Type B pancreatic cell (in vitro differentiated cells): ENCODE data around the gene KATNA1. TPM values are rescaled to one million over a fixed set of nuclear protein-coding genes. Genes with fewer than 3 reads are reported as not detected.

Experiments used
- DNase-seq: peaks from one replicate; pipeline ENCODE4 v3.0.0; 2021; ENCODE audit warnings: mixed read lengths; ENCODE audit not compliant: unreplicated experiment; ENCODE audit errors: extremely low spot score
- H3K27ac Mint-ChIP-seq: 2 replicates; pipeline ENCODE4 v1.8.0; 2021; ENCODE audit warnings: mild to moderate bottlenecking, mixed read lengths
- H3K27me3 Mint-ChIP-seq: 2 replicates; pipeline ENCODE4 v1.8.0; 2021; ENCODE audit warnings: mixed read lengths
- H3K36me3 Mint-ChIP-seq: 2 replicates; pipeline ENCODE4 v1.8.0; 2021; ENCODE audit warnings: mixed read lengths
- H3K4me1 Mint-ChIP-seq: one replicate; pipeline ENCODE4 v1.8.0; 2021; ENCODE audit warnings: mixed read lengths; ENCODE audit not compliant: unreplicated experiment
- H3K4me3 Mint-ChIP-seq: 2 replicates; pipeline ENCODE4 v1.8.0; 2021; ENCODE audit warnings: mild to moderate bottlenecking, mixed read lengths
- H3K9me3 Mint-ChIP-seq: 2 replicates; pipeline ENCODE4 v1.8.0; 2021; ENCODE audit warnings: mixed read lengths
- CTCF ChIP-seq: fragments of 200-600 bp; sonication (generic); conservative IDR thresholded peaks from 2 replicates; pipeline ENCODE4 v1.5.0; 2021; ENCODE audit warnings: antibody characterized with exemption, mild to moderate bottlenecking
- total RNA-seq: library from RNA; stranded (reverse); gene quantifications from 2 replicates; pipeline ENCODE4 v1.2.1, GENCODE V29; 2021; ENCODE audit warnings: low replicate concordance

The KATNA1 gene
- total RNA-seq, 1 donor from 2014 or later = 17.3 TPM

GRCh38 chr6:149551920-149552319, 96.6 kb downstream of the KATNA1 start:
- no peak for TF ChIP-seq CTCF
- Mint-ChIP-seq H3K27ac (no peak overlapping the region), H3K36me3 (no peaks in the 10 kb centered on the region), H3K27me3 (peaks cover 58% of the 10 kb centered on the region), H3K4me3 (no peak overlapping the region), H3K9me3 (no peaks in the 10 kb centered on the region), H3K4me1 (no peaks in the 10 kb centered on the region)
- DNase-seq = no peak

GRCh38 chr6:149545754-149546471, 102.6 kb downstream of the KATNA1 start, which contains the start of gene PPIL4:
PPIL4 (minus strand) TSS chr6:149546043; CDS start chr6:149546005, 38 bp downstream.
- H3K4me1 Mint-ChIP-seq = peaks cover 23% of the 10 kb centered on the region
- H3K4me3 Mint-ChIP-seq = peak within 1 kb of the TSS; percentile 96
- no peaks in the 10 kb centered on the region for H3K9me3 Mint-ChIP-seq
- H3K27ac Mint-ChIP-seq = peak within 1 kb of the TSS; percentile 98
- peaks cover 3% of the 10 kb centered on the region for H3K36me3 Mint-ChIP-seq
- DNase-seq = peak; percentile 98
- peaks cover 21% of the 10 kb centered on the region for H3K27me3 Mint-ChIP-seq
- TF ChIP-seq CTCF = peak; percentile 99

- no peak for DNase-seq
- Mint-ChIP-seq H3K4me1 (peaks cover 23% of the 10 kb centered on the region), H3K36me3 (peaks cover 3% of the 10 kb centered on the region), H3K27ac (peak overlapping the region; percentile 98), H3K9me3 (no peaks in the 10 kb centered on the region), H3K27me3 (peaks cover 20% of the 10 kb centered on the region), H3K4me3 (peak overlapping the region; percentile 96)
- no peak for TF ChIP-seq CTCF
Observed at GRCh38 chr6:149545258-149545753, 103.2 kb downstream of the KATNA1 start.

Other genes with a start within 250 kb of the KATNA1 start
- 0.98 and 2.8 TPM in 2 replicates for gene SUMO4, start 248.5 kb downstream of the KATNA1 start, total RNA-seq
- 0.58 and 0.98 TPM in 2 replicates for gene ZC3H12D, start 163.7 kb downstream of the KATNA1 start, total RNA-seq
- 29.4 and 36.7 TPM in 2 replicates for gene PPIL4, start 102.7 kb downstream of the KATNA1 start, total RNA-seq
- 29.2 and 29.4 TPM in 2 replicates for gene GINM1, start 82.3 kb downstream of the KATNA1 start, total RNA-seq
- 31.0 and 33.3 TPM in 2 replicates for gene LATS1, start 69.4 kb upstream of the KATNA1 start, total RNA-seq
- gene NUP43, start 97.8 kb upstream of the KATNA1 start, total RNA-seq = 35.3 and 55.8 TPM in 2 replicates
- 61.2 and 65.6 TPM in 2 replicates for gene PCMT1, start 101.0 kb upstream of the KATNA1 start, total RNA-seq
- 56.6 and 66.4 TPM in 2 replicates for gene LRP11, start 215.6 kb upstream of the KATNA1 start, total RNA-seq
- gene RAET1E, start 249.4 kb upstream of the KATNA1 start, total RNA-seq = 1.2 TPM in 1 of 2 replicates, not detected in the other